Cerebellar cortex (tissue), 1 donor: ENCODE results near the gene USF2.

ENCODE experiments used
- DNase-seq: peaks from one replicate; pipeline ENCODE4 v3.0.0-alpha.2; 2015; ENCODE audit warnings: low spot score

The USF2 gene

DNA sequence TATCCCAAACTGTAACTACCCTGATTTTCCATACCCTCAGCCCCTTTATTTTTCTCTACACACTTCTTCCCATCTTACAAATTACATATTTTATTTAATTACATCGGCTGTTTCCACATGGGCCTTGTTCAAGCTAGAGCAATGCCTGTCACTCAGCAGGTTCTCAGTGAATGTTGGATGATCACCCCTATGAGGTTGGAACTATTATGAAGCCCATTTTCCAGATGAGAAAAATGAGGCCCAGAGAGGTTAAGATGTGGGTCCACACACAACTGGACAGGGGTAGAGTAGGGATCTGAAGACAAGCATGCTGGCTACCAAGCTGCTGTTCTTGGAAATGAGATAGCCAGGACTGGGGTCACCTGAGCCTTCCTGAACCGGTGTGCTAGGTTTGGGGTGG lies 33.2 kb downstream of the USF2 start:
- no peak for DNase-seq

DNA sequence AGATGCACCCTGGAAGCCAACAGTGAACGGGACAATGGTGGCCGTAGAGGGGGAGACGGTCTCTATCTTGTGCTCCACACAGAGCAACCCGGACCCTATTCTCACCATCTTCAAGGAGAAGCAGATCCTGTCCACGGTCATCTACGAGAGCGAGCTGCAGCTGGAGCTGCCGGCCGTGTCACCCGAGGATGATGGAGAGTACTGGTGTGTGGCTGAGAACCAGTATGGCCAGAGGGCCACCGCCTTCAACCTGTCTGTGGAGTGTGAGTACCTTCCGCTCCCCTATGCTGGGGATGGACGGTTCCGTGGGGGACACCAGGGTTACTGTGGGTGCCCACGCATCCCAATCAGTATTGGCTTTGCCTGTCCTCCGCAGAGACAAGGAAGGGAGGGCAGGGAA lies 33.7 kb downstream of the USF2 start:
- DNase-seq, result no peak

- no peak for DNase-seq
Observed at GRCh38 chr19:35303357-35303915, 34.7 kb downstream of the USF2 start.

DNA sequence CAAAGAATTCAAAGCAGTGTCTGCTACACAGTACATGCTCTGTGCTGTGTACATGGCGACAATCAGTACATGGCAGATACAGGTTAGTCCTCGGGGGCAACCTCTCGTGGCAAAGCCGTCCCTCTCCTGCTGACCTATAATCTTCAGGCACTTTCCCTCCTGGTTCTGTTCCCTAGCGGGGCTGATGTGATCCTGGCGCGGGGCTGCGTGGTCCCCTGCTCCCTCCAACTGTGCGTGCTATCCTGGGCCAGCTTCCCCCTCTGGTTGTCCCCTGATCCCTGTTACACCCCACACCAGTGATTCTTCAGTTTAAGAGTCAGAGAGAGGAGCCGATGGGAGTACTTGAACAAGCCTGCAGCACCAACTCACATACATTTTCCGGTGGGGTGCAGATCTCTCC lies 35.3 kb downstream of the USF2 start:
- no peak for DNase-seq

DNA sequence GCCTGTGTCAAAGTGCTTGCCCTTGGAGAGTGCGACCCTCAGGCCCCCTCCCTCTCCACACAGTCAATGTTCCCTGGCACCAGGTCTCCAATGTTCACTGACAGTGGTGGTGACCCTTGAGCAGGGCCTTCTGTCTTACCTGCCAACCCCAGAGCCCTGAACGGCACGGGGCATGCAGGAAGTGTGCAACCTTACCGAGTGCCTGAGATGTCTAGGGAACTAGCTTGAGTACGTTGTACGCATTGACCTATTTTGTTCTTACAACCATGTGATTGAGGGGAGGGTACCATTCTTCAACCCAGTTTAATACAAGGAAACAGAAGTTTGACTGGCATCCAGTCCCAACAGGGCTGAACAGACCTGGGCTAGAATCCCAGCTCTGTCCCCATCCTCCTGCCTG lies 36.4 kb downstream of the USF2 start:
- no peak for DNase-seq

- peak; percentile 10 for DNase-seq
Observed at GRCh38 chr19:35306473-35307246, 37.9 kb downstream of the USF2 start.

GRCh38 chr19:35307931-35308330 lies 39.2 kb downstream of the USF2 start:
- DNase-seq, result no peak

- DNase-seq, result no peak
Observed at GRCh38 chr19:35308910-35309309, 40.1 kb downstream of the USF2 start.

DNA sequence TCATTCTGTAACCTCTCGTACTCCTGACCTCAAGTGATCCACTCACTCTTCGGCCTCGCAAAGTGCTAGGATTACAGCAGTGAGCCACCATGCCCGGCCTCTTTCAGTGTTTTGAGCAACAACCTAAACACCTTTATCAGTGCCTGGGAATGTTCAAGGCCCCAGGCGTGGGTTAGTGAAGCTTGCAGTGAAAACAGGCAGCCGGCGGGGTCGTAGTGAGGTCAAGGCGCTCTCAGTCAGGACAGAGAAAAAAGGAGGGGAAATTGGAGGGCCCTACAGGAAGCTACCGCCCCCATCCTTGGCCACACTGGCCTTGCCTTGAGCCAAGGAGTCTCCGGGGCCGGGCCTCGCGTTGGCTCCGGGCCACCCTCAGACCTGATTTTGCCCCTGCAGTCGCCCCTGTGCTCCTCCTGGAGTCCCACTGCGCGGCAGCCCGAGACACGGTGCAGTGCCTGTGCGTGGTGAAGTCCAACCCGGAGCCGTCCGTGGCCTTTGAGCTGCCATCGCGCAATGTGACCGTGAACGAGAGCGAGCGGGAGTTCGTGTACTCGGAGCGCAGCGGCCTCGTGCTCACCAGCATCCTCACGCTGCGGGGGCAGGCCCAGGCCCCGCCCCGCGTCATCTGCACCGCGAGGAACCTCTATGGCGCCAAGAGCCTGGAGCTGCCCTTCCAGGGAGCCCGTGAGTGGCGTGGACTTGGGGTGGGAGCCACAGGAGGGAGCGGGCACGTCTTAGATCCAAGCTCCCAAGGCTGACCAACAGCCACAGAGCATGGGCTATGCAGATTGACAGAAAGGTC lies 40.9 kb downstream of the USF2 start:
- no peak for DNase-seq

- no peak for DNase-seq
Observed at GRCh38 chr19:35310331-35310730, 41.6 kb downstream of the USF2 start.

GRCh38 chr19:35310811-35311465 lies 42.2 kb downstream of the USF2 start:
- DNase-seq, result no peak

DNA sequence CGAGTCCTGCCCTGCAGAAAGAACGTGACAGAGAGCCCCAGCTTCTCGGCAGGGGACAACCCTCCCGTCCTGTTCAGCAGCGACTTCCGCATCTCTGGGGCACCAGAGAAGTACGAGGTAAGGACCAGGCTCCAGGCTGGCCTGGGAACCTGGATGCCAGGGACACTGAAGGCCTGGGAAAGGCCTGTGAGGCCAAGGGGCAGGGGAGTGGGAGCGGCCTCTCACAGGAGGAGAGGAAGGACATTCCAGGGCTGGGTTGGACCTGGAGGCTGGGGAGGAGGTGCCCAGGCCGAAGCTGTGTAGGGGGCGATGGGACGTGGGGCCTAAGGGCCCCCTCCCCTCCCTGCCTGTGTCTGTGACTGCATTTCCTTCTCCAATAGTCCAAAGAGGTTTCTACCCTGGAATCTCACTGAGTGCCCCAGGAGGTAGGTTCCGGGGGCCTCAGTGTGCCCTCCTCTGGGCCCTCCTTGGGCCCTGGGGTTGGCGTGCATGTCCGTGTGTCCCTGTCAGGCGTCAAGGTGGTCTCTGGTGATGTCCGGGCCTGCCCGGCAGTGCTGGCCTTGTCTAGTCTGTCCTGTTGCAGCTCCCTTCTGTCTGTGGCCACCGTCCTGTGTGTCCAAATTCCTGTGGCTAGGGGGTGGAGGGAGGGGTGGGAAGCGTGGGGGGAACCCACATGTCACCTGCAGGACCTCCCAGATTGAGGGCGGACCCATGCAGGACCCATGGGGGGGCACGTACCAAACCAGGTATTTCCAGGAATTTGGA lies 43.3 kb downstream of the USF2 start:
- no peak for DNase-seq

DNA sequence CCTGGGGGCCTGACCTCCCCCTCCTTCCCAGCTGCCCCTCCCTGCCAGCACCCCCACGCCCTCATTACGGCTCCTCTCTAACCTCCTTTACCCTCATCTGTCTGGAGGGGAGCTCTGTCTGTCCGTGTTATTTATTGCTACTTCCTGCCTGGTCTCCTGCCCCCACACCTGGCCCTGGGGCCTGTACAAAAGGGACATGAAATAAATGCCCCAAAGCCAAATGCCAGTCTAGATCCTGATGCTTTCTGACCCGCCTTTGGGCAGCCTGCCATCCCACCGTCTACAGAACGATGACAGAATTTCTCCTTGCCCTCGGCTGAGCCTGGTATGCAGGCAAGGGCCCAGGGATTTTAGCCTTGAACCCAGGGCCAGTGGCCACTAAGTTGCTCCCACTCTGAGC lies 44.8 kb downstream of the USF2 start:
- DNase-seq, result no peak

DNA sequence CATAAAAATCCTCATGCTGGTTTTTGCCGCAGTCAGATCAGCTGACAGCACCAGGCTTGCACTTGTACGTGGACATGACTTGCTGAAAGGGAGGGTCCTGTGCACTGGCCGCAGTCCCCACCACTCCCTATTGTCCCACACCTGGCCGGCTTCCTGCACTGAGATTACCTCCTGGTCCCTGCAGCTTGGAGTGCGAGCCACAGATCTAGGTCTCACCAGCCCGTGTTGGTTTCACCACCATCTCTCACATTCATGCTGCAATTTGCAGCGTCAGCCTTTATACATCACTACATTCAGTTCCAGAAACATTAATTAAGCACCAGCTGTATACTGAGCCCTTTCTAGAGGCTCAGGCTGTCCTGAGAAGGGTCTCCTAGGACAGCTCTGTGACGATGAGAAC lies 45.3 kb downstream of the USF2 start:
- DNase-seq, result no peak

DNA sequence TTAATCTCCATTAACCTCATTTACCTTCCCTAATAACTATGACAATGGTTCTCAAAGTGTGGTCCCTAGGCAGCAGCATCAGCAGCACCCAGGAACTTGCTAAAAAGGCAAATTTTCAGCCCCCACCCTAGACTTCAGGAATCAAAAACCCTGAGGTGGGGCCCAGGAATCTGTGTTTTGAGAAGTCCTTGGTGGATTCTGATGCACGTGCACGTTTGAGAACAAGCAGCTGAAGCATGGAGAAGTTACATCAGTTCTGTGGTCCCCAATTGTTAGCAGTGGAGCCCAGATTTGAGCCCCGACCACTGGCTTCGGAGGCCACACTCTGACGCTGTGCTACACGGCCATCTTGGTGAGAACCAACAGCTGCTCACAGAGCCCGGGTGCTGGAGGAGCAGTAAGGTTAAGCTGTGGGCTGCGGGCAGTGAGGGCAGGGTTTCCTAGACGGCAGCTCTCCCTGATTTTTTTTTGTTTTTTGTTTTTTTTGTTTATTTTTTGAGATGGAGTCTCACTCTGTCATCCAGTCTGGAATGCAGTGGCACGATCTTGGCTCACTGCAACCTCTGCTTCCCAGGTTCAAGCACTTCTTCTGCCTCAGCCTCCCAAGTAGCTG lies 46.2 kb downstream of the USF2 start:
- no peak for DNase-seq

DNA sequence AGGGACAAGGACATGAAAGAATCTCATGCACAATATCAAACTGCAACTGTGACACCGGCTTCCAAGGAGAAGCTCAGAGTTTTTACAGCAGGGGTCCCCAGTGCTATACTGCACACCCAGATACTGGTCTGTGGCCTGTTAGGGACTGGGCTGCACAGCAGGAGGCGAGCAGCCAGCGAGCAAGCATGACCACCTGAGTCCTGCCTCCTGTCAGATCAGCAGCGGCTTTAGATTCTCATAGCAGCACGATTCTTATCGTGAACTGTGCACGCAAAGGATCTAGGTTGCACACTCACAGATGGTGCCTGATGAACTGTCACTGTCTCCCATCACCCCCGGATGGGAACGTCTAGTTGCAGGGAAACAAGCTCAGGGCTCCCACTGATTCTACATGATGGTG lies 47.1 kb downstream of the USF2 start:
- no peak for DNase-seq

DNA sequence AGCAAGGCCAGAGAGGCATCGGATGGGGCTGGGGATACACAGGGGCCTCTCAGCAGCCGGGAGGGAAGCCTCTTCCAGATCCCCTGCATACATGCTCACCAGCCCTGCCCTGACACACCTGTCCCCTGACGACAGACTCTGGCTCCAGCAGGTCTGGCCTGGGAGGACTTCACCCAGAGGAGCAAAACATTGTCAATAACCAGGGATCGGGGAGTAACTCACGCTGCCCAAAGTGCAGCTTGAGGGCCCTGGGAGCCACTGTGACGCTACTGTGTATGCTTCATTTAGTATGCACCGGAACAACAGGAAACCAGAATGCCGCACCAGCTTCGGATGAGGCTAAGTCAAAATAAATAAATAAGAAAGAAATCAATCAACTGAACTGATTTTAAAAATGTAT lies 47.8 kb downstream of the USF2 start:
- DNase-seq, result no peak

DNA sequence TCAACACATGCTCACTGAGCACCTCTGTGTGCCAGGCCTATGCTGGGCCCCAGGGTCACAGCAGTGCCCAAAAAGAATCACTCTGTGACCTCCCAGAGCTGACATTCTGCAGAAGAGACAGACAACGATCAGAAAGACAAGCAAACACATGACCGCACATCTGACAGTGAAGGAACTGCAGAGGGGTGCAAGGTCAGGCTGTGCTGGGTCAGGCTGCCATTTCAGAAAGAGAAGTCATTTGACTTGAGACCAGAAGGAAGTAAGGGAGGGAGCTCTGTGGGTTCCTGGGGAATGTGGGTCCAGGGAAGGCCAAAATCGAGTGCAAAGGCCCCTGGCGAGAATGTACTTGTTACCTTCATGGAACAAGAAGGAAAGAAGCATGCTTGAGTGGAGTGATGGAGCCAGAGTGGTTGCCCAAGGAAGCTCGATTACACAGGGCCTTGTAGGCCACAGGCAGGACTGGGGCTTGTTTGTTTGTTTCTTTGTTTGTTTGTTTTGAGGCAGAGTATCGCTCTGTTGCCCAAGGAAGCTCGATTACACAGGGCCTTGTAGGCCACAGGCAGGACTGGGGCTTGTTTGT lies 48.8 kb downstream of the USF2 start:
- DNase-seq, result no peak

- no peak for DNase-seq
Observed at GRCh38 chr19:35318679-35319448, 50.1 kb downstream of the USF2 start.

DNA sequence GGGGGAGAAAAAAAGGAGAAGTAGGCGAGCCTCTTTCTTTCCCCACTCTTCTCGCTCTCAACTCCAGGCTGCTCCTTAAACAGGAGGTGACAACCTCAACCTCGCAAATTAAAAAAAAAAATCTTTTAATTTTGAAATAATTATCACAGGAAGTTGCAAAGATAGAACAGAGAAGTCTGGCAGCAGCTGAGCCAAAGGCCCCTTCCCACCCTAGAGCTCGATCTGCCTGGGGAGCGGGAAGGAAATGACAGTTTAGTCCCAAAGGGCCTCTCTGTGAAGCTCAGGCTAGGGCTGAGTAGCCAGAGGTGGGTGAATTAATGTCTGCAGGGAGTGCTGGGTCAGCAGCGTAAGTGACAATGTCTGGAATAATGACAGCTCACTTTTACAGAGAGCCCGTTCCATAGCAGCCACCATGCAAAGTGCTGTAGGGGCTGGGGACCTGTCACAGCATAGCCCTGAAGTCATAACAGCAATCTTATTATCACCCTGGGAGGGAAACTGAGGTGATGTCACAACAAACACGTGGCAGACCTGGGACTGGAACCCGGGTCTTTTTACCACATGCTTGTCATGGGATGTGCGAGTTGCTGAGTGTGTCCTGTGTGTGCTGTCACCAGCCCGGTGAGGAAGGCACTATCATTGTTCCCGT lies 51.4 kb downstream of the USF2 start:
- no peak for DNase-seq
